Loucy (cell line): Measurements from ENCODE around the gene MORN4.

Experiments used
- H2AFZ ChIP-seq: fragments of 200-600 bp; sonication (generic); 2 replicates; pipeline ENCODE4 v1.6.0; 2016; ENCODE audit warnings: antibody characterized with exemption, mild to moderate bottlenecking, low read length, moderate library complexity
- H3F3A ChIP-seq: fragments of 200-600 bp; 2 replicates; pipeline ENCODE4 v1.6.0; 2016; ENCODE audit warnings: antibody characterized with exemption, low read depth, mild to moderate bottlenecking
- H3K27me3 ChIP-seq: fragments of 200-600 bp; sonication (generic); 2 replicates; pipeline ENCODE4 v1.6.1; 2014; ENCODE audit warnings: low read length, mild to moderate bottlenecking; ENCODE audit not compliant: insufficient read depth, poor library complexity, severe bottlenecking
- H3K36me3 ChIP-seq: fragments of 200-600 bp; sonication (generic); 2 replicates; pipeline ENCODE4 v1.6.1; 2016; ENCODE audit warnings: low read length; ENCODE audit not compliant: insufficient read depth
- H3K4me1 ChIP-seq: fragments of 200-600 bp; sonication (generic); 2 replicates; pipeline ENCODE4 v1.5.1; 2014; ENCODE audit warnings: low read length, mild to moderate bottlenecking; ENCODE audit not compliant: insufficient read depth, poor library complexity, severe bottlenecking
- H3K4me2 ChIP-seq: fragments of 200-600 bp; sonication (generic); 2 replicates; pipeline ENCODE4 v1.6.0; 2014; ENCODE audit warnings: antibody characterized with exemption, low read length, low read depth, mild to moderate bottlenecking; ENCODE audit not compliant: poor library complexity, severe bottlenecking
- H3K4me3 ChIP-seq: fragments of 200-600 bp; sonication (generic); 2 replicates; pipeline ENCODE4 v1.5.1; 2014; ENCODE audit warnings: low read length, mild to moderate bottlenecking, mixed read lengths; ENCODE audit not compliant: poor library complexity, severe bottlenecking
- H3K79me2 ChIP-seq: fragments of 200-600 bp; sonication (generic); 2 replicates; pipeline ENCODE4 v1.6.1; 2014; ENCODE audit warnings: low read length; ENCODE audit not compliant: insufficient read depth
- H3K9ac ChIP-seq: fragments of 200-600 bp; sonication (generic); 2 replicates; pipeline ENCODE4 v1.6.0; 2014; ENCODE audit warnings: mild to moderate bottlenecking, low read depth, low read length, moderate library complexity; ENCODE audit not compliant: poor library complexity, severe bottlenecking
- H3K9me2 ChIP-seq: fragments of 200-600 bp; sonication (generic); replicated peaks from 2 replicates; pipeline ENCODE4 v1.6.1; 2016; ENCODE audit warnings: low read depth, low read length, mixed read lengths
- H3K9me3 ChIP-seq: fragments of 200-600 bp; sonication (generic); 2 replicates; pipeline ENCODE4 v1.6.1; 2014; ENCODE audit warnings: mild to moderate bottlenecking, antibody characterized with exemption, low read length, low read depth; ENCODE audit not compliant: insufficient read depth
- H4K20me1 ChIP-seq: fragments of 200-600 bp; sonication (generic); 2 replicates; pipeline ENCODE4 v1.6.0; 2014; ENCODE audit warnings: antibody characterized with exemption, low read length, mild to moderate bottlenecking; ENCODE audit not compliant: insufficient read depth, poor library complexity, severe bottlenecking
- CTCF ChIP-seq: fragments of 200-600 bp; sonication (generic); conservative IDR thresholded peaks from 2 replicates; pipeline ENCODE4 v1.5.1; 2014; ENCODE audit warnings: mild to moderate bottlenecking, antibody characterized with exemption, low read length
- EZH2phosphoT487 ChIP-seq: fragments of 200-600 bp; IDR thresholded peaks from 2 replicates; pipeline ENCODE4 v1.6.1; 2018; ENCODE audit warnings: antibody characterized with exemption, mild to moderate bottlenecking, moderate library complexity, borderline replicate concordance

MORN4 gene

DNA sequence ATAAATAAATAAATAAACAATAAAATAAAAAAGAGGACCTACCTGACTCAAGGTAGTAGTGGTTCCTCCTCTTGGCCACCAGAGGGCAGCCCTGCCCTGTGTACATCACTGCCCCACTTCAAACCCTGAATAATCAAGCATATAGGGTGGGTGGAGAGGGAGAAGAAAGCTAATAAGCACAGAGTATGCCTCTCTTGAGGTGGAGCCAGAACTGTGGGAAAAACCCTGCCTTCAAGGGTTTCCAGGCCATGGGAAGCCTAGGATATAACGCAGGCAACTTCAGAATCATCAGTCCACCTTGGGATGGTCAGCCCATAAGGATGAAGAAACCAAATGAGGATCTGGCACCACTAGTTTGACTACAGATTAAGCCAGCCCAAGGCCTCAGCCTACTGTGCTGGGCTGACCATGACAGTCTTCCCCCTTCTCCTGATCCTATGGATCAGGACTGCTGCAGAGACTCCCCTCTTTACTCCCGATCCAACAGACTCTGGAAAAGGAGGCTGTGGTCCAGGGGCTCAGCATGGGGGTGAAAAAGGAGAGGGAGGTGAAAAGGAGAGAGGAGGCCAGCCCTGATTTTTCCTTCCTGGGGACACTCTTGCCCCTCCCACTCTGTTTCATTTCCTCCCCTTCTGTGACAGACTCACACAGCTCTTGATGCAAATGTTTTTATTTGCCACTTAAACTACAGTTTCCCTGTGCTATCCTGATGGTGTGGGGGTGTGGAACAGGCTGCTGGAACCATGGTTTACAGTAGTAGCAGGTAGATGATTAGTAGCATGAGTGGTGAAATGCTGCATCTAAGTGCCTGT, 43.7 kb upstream of the MORN4 start:
- Histone ChIP-seq H3K4me2 (no peak overlapping the region), H3K27me3 (no peaks in the 10 kb centered on the region), H3K36me3 (peaks cover 38% of the 10 kb centered on the region; the same call in 1 of the 2 replicates), H3K9me3 (no peaks in the 10 kb centered on the region), H3K4me1 (no peaks in the 10 kb centered on the region), H3K4me3 (no peak overlapping the region), H3K79me2 (no peaks in the 10 kb centered on the region), H4K20me1 (no peaks in the 10 kb centered on the region), H3F3A (no peaks in the 10 kb centered on the region), H2AFZ (no peak overlapping the region), H3K9ac (no peak overlapping the region), H3K9me2 (no peaks in the 10 kb centered on the region)
- TF ChIP-seq CTCF, result peak; percentile 72
- no peak for TF ChIP-seq EZH2phosphoT487

- no peak overlapping the region for H3K4me3 ChIP-seq
- H4K20me1 ChIP-seq, result no peaks in the 10 kb centered on the region
- no peak overlapping the region for H3K4me2 ChIP-seq
- H2AFZ ChIP-seq, result no peak overlapping the region
- H3K27me3 ChIP-seq, result no peaks in the 10 kb centered on the region
- H3K36me3 ChIP-seq, result peaks cover 46% of the 10 kb centered on the region; the same call in 1 of the 2 replicates
- H3K9me3 ChIP-seq, result no peaks in the 10 kb centered on the region
- no peaks in the 10 kb centered on the region for H3K4me1 ChIP-seq
- TF ChIP-seq EZH2phosphoT487, result no peak
- TF ChIP-seq CTCF, result no peak
- H3K9me2 ChIP-seq, result no peaks in the 10 kb centered on the region
- no peaks in the 10 kb centered on the region for H3F3A ChIP-seq
- H3K79me2 ChIP-seq, result no peaks in the 10 kb centered on the region
- no peak overlapping the region for H3K9ac ChIP-seq
These were observed 41.9 kb upstream of the MORN4 start for GRCh38 chr10:97675222-97675621.

DNA sequence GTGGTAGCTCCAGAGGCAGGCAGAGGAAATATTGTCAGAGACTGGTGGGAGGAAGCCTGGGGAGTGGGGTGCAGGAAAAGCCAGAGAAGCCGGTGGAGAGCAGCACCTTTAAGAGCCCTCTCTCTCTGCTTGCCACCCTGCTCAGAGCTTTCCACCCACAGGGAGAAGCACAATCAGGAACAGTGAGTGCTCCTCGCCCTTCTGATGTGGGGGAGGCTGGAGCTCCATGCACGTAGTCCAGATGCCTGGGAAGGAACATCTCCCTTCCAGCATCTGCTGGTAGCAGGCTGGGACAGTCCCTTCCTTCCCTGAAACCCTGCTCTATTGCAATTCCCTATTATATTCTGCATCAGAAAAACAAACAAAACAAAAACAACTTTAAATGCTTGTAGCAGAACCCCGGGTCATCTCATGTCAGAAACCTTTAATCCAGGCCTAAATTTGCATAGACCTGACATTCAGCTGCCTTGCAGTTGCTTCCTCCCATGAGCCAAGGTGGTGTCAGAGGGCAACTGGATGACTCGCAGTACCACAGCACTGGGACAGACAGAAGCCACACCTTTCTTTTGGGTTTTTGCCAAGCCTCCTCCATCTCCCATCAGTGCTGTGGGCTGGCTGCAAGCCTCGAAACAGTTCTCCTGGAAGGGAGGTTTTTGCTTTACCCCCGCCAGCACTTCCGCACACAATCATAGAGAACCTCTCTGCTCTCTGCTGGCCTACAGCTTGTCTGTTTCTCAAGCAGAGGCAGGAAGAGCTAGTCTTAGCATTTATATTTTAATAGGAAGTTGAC, 40.6 kb upstream of the MORN4 start:
- Histone ChIP-seq H3F3A (no peaks in the 10 kb centered on the region), H4K20me1 (no peaks in the 10 kb centered on the region), H3K9me3 (no peaks in the 10 kb centered on the region), H3K36me3 (peaks cover 52% of the 10 kb centered on the region; the same call in 1 of the 2 replicates), H3K4me3 (no peak overlapping the region), H3K4me2 (no peak overlapping the region), H3K79me2 (no peaks in the 10 kb centered on the region), H3K9ac (no peak overlapping the region), H3K27me3 (no peaks in the 10 kb centered on the region), H3K9me2 (no peaks in the 10 kb centered on the region), H2AFZ (no peak overlapping the region), H3K4me1 (no peaks in the 10 kb centered on the region)
- TF ChIP-seq EZH2phosphoT487, result no peak
- TF ChIP-seq CTCF, result no peak
